Fibroblast of mammary gland (primary cell): Measurements from ENCODE around the gene GRK6.
A peak's percentile ranks its signal among the peaks of the same experiment; 100 is the strongest.

Source experiments
- DNase-seq: peaks from one replicate; pipeline ENCODE4 v3.0.0-alpha.2; 2010; ENCODE audit warnings: low read depth
- H3K4me3 ChIP-seq: 2 replicates; pipeline ENCODE4 v1.5.1; 2011; ENCODE audit warnings: low read depth, mild to moderate bottlenecking, low read length, moderate library complexity; ENCODE audit not compliant: control insufficient read depth
- CTCF ChIP-seq: conservative IDR thresholded peaks from 2 replicates; pipeline ENCODE4 v1.5.1; 2011; ENCODE audit warnings: low read depth, low read length, inconsistent platforms; ENCODE audit not compliant: control insufficient read depth, insufficient read depth

GRK6 gene

GRCh38 chr5:177390363-177391300 is 35.8 kb upstream of the GRK6 start:
- no peak overlapping the region for H3K4me3 ChIP-seq
- DNase-seq = peak; percentile 81
- peak; percentile 92 for TF ChIP-seq CTCF

GRCh38 chr5:177392765-177393164 is 33.7 kb upstream of the GRK6 start:
- H3K4me3 ChIP-seq = no peak overlapping the region
- no peak for TF ChIP-seq CTCF
- DNase-seq = no peak

- H3K4me3 ChIP-seq = no peak overlapping the region
- no peak for DNase-seq
- no peak for TF ChIP-seq CTCF
Observed at GRCh38 chr5:177393206-177393765, 33.2 kb upstream of the GRK6 start.

GRCh38 chr5:177393990-177394389 is 32.5 kb upstream of the GRK6 start:
- no peak for TF ChIP-seq CTCF
- no peak for DNase-seq
- no peak overlapping the region for H3K4me3 ChIP-seq

GRCh38 chr5:177396078-177396477 is 30.4 kb upstream of the GRK6 start:
- no peak for DNase-seq
- no peak for TF ChIP-seq CTCF
- H3K4me3 ChIP-seq = no peak overlapping the region

- no peak overlapping the region for H3K4me3 ChIP-seq
Observed at GRCh38 chr5:177396807-177397206, 29.7 kb upstream of the GRK6 start.

More at GRCh38 chr5:177396807-177397206, 29.7 kb upstream of the GRK6 start:
- no peak for DNase-seq
- TF ChIP-seq CTCF = no peak
